T47D (cell line): ENCODE data around the gene MAPKAP1.

Experiments
- DNase-seq, 2 experiments: peaks; one replicate each; pipeline versions ENCODE4 v3.0.0 to v3.0.0-alpha.2; 2011 to 2012; ENCODE audit warnings: low read depth in 1 of 2, low spot score in 1 of 2
- JUND ChIP-seq: IDR thresholded peaks from 2 replicates; pipeline ENCODE4 v1.6.1; 2012; ENCODE audit warnings: low read depth
- in situ Hi-C: cut with HindIII; loops from 2 replicates; pipeline ENCODE4 v1.10.0; 2016; ENCODE audit warnings: low sequenced_read_pairs, low pct_unique_long_range_greater_than_20kb

The MAPKAP1 gene

GRCh38 chr9:125412166-125412565, 294.8 kb downstream of the MAPKAP1 start:
- in situ Hi-C loops = no loop called here
- TF ChIP-seq JUND = no peak
- DNase-seq = no peak

- TF ChIP-seq JUND = no peak
- no peak for DNase-seq
- in situ Hi-C loops = no loop called here
Measured at GRCh38 chr9:125411171-125411756, 295.7 kb downstream of the MAPKAP1 start.

GRCh38 chr9:125410522-125410894, 296.5 kb downstream of the MAPKAP1 start:
- in situ Hi-C loops = no loop called here
- TF ChIP-seq JUND = no peak

GRCh38 chr9:125409637-125410521, 297.1 kb downstream of the MAPKAP1 start:
- peak in 1 of 2 experiments; percentile 70 for DNase-seq
- TF ChIP-seq JUND = no peak
- in situ Hi-C loops = no loop called here

More at GRCh38 chr9:125410522-125410894, 296.5 kb downstream of the MAPKAP1 start:
- DNase-seq = no peak

- in situ Hi-C loops = no loop called here
- DNase-seq = peak in 1 of 2 experiments; percentile 31
- no peak for TF ChIP-seq JUND
Measured at GRCh38 chr9:125409217-125409636, 297.8 kb downstream of the MAPKAP1 start.

- peak; percentile 78 to 96 for DNase-seq
- in situ Hi-C loops = no loop called here
- TF ChIP-seq JUND = no peak
Measured at GRCh38 chr9:125407974-125408900, 298.8 kb downstream of the MAPKAP1 start.

GRCh38 chr9:125407432-125407973, 299.5 kb downstream of the MAPKAP1 start:
- no peak for TF ChIP-seq JUND
- no peak for DNase-seq
- in situ Hi-C loops = no loop called here

GRCh38 chr9:125406810-125407087, 300.3 kb downstream of the MAPKAP1 start:
- in situ Hi-C loops = no loop called here
- no peak for TF ChIP-seq JUND
- DNase-seq = no peak

- TF ChIP-seq JUND = no peak
- no peak for DNase-seq
- in situ Hi-C loops = no loop called here
Measured at GRCh38 chr9:125405938-125406809, 300.8 kb downstream of the MAPKAP1 start.

- no peak for TF ChIP-seq JUND
- in situ Hi-C loops = no loop called here
- no peak for DNase-seq
Measured at GRCh38 chr9:125404733-125405132, 302.3 kb downstream of the MAPKAP1 start.
